ENCODE results near the gene FGF9. TPM values are rescaled to one million over a fixed set of nuclear protein-coding genes. Genes with fewer than 3 reads are reported as not detected.

Gene FGF9
- total RNA-seq, 1 donor from 2014 or later: 0.39 TPM

- Mint-ChIP-seq H3K27ac (no peak overlapping the region), H3K4me1 (ENCODE audit: low read depth) (no peaks in the 10 kb centered on the region), H3K36me3 (ENCODE audit: low read depth) (no peaks in the 10 kb centered on the region), H3K27me3 (ENCODE audit: low read depth) (no peaks in the 10 kb centered on the region), H3K4me3 (ENCODE audit: low read depth) (no peak overlapping the region), H3K9me3 (no peaks in the 10 kb centered on the region)
- DNase-seq (ENCODE audit: low spot score): no peak
- intact Hi-C loops (cut with micrococcal nuclease): no loop called here
These were observed 65.0 kb downstream of the FGF9 start for GRCh38 chr13:21735701-21736401.

DNA sequence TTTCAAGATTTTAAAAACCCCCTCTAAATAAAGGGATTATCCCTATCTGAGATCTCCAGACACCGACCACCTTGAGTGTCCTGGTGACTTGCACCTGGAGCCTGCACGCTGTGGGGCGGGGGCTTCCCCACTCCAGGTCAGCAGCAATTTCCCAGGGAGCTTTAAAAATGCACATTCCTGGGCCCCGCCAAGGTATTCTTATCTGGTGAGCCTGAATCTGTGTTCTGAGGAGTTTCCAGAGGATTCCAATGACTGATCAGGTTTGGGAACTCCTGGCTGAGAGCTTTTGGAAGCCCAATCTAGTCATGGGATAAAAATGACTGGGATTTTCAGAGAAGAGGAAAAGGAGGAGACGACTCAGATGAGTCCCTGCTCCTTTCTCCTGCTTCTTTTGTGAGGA is 66.1 kb downstream of the FGF9 start:
- Mint-ChIP-seq H3K27me3 (ENCODE audit: low read depth) (no peaks in the 10 kb centered on the region), H3K27ac (no peak overlapping the region), H3K36me3 (ENCODE audit: low read depth) (no peaks in the 10 kb centered on the region), H3K4me3 (ENCODE audit: low read depth) (no peak overlapping the region), H3K4me1 (ENCODE audit: low read depth) (no peaks in the 10 kb centered on the region), H3K9me3 (no peaks in the 10 kb centered on the region)
- intact Hi-C loops (cut with micrococcal nuclease): no loop called here
- no peak for DNase-seq (ENCODE audit: low spot score)

DNA sequence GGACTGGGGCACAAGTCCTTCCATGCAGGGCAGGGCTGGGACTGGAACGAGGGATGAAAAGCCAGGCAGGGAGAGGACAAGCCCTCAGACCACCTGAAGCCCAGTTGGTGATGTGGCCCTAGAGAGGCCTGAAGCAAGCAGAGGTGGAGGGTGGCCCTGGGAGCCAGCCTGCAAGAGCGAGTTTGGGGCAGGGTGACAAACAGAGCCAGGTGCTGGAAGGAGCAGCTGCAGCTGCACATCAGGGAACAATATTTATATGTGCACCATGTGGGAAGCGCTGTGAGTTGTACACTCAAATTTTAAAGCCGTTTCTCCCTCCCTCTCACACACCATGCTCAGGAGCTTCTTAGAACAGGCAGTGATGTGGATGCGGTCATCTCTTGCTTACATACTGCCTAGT is 67.8 kb downstream of the FGF9 start:
- Mint-ChIP-seq H3K27ac (no peak overlapping the region), H3K9me3 (no peaks in the 10 kb centered on the region), H3K36me3 (ENCODE audit: low read depth) (no peaks in the 10 kb centered on the region), H3K4me1 (ENCODE audit: low read depth) (no peaks in the 10 kb centered on the region), H3K4me3 (ENCODE audit: low read depth) (no peak overlapping the region), H3K27me3 (ENCODE audit: low read depth) (no peaks in the 10 kb centered on the region)
- no peak for DNase-seq (ENCODE audit: low spot score)
- intact Hi-C loops (cut with micrococcal nuclease): no loop called here

DNA sequence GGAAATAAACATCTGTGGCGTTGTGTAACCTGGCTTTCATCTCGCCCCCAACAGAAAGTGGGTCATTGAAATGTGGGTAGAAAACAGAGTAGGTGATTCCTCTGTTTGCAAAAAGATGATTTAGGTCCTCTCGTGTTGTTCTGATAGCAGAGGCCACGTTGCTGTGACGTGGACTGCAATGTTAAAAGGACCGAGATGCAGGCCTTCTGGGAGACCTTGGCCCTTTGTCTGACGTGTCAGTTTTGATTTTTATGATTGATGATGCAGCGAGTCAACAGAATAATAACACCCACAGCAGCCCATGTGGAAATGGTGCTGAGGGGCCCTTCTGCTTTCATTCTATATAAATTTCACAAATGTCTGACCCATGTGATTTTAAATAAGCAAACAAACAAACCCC is 68.9 kb downstream of the FGF9 start:
- H3K9me3 Mint-ChIP-seq: no peaks in the 10 kb centered on the region
- H3K27me3 Mint-ChIP-seq (ENCODE audit: low read depth): no peaks in the 10 kb centered on the region
- intact Hi-C loops (cut with micrococcal nuclease): no loop called here
- DNase-seq (ENCODE audit: low spot score): no peak
- H3K36me3 Mint-ChIP-seq (ENCODE audit: low read depth): no peaks in the 10 kb centered on the region
- no peak overlapping the region for H3K27ac Mint-ChIP-seq
- H3K4me1 Mint-ChIP-seq (ENCODE audit: low read depth): no peaks in the 10 kb centered on the region
- H3K4me3 Mint-ChIP-seq (ENCODE audit: low read depth): no peak overlapping the region

DNA sequence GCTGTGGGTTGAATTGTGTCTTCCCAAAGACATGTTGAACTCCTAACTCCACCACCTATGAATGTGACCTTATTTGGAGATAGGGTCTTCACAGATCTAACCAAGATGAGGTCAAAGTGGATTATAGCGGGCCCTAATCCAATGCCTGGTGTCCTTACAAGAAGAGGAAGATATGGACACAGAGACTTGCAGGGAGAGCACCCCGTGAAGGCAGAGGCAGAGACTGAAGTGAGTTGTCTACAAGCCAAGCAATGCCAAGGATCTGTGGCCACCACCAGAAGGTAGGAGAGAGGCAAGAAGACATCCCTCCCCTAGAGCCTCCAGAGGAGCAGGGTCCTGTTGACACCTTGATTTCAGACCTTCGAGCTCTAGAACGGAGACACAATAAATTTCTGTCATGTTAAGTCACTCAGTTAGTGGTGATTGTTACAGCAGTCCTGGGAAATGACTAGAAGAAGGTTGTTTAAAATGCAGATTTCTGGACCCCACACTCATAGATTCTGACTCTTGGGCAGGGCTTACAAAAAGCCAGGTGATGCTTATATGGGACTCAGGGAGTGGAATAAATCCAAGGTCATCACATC is 70.6 kb downstream of the FGF9 start:
- intact Hi-C loops (cut with micrococcal nuclease): no loop called here
- no peak for DNase-seq (ENCODE audit: low spot score)
- Mint-ChIP-seq H3K27ac (no peak overlapping the region), H3K4me1 (ENCODE audit: low read depth) (no peaks in the 10 kb centered on the region), H3K9me3 (no peaks in the 10 kb centered on the region), H3K4me3 (ENCODE audit: low read depth) (no peak overlapping the region), H3K27me3 (ENCODE audit: low read depth) (no peaks in the 10 kb centered on the region), H3K36me3 (ENCODE audit: low read depth) (no peaks in the 10 kb centered on the region)

- intact Hi-C loops (cut with micrococcal nuclease): no loop called here
These were observed 71.2 kb downstream of the FGF9 start for GRCh38 chr13:21742096-21742495.

GRCh38 chr13:21744149-21744548 is 73.3 kb downstream of the FGF9 start:
- DNase-seq (ENCODE audit: low spot score): no peak
- no peaks in the 10 kb centered on the region for H3K4me1 Mint-ChIP-seq (ENCODE audit: low read depth)
- H3K9me3 Mint-ChIP-seq: no peaks in the 10 kb centered on the region
- intact Hi-C loops (cut with micrococcal nuclease): no loop called here
- no peaks in the 10 kb centered on the region for H3K36me3 Mint-ChIP-seq (ENCODE audit: low read depth)
- H3K27me3 Mint-ChIP-seq (ENCODE audit: low read depth): no peaks in the 10 kb centered on the region
- H3K4me3 Mint-ChIP-seq (ENCODE audit: low read depth): no peak overlapping the region
- no peak overlapping the region for H3K27ac Mint-ChIP-seq

More at GRCh38 chr13:21742096-21742495, 71.2 kb downstream of the FGF9 start:
- no peaks in the 10 kb centered on the region for H3K36me3 Mint-ChIP-seq (ENCODE audit: low read depth)
- no peaks in the 10 kb centered on the region for H3K27me3 Mint-ChIP-seq (ENCODE audit: low read depth)
- H3K4me3 Mint-ChIP-seq (ENCODE audit: low read depth): no peak overlapping the region
- no peak for DNase-seq (ENCODE audit: low spot score)
- H3K27ac Mint-ChIP-seq: no peak overlapping the region
- no peaks in the 10 kb centered on the region for H3K4me1 Mint-ChIP-seq (ENCODE audit: low read depth)
- no peaks in the 10 kb centered on the region for H3K9me3 Mint-ChIP-seq

GRCh38 chr13:21745307-21745706 is 74.4 kb downstream of the FGF9 start:
- H3K4me1 Mint-ChIP-seq (ENCODE audit: low read depth): no peaks in the 10 kb centered on the region
- H3K27me3 Mint-ChIP-seq (ENCODE audit: low read depth): no peaks in the 10 kb centered on the region
- DNase-seq (ENCODE audit: low spot score): no peak
- H3K9me3 Mint-ChIP-seq: no peaks in the 10 kb centered on the region
- H3K4me3 Mint-ChIP-seq (ENCODE audit: low read depth): no peak overlapping the region
- H3K27ac Mint-ChIP-seq: no peak overlapping the region
- intact Hi-C loops (cut with micrococcal nuclease): no loop called here
- H3K36me3 Mint-ChIP-seq (ENCODE audit: low read depth): no peaks in the 10 kb centered on the region

- no peaks in the 10 kb centered on the region for H3K4me1 Mint-ChIP-seq (ENCODE audit: low read depth)
- H3K27ac Mint-ChIP-seq: no peak overlapping the region
- no peaks in the 10 kb centered on the region for H3K9me3 Mint-ChIP-seq
- H3K36me3 Mint-ChIP-seq (ENCODE audit: low read depth): no peaks in the 10 kb centered on the region
- H3K4me3 Mint-ChIP-seq (ENCODE audit: low read depth): no peak overlapping the region
- DNase-seq (ENCODE audit: low spot score): no peak
- no peaks in the 10 kb centered on the region for H3K27me3 Mint-ChIP-seq (ENCODE audit: low read depth)
- intact Hi-C loops (cut with micrococcal nuclease): no loop called here
These were observed 76.6 kb downstream of the FGF9 start for GRCh38 chr13:21747456-21747855.

DNA sequence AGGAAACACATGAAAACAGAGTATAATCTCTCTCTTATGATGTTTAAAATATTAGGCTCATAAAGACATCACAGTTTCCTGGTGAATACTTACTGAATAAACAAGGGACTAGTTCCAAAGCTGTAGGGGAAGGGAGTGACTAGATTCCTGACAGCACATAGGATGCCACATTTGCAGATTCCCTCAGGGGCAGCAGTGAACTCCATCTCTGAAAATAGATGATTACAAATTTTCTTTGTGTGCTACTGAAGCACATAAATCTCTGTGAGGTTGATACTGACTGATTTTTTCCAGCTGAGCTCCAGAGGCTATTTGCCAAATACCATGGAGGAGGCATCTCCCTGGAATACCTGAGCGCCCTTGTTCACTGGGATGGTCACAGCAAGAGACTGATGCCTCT is 77.3 kb downstream of the FGF9 start:
- intact Hi-C loops (cut with micrococcal nuclease): no loop called here
- no peaks in the 10 kb centered on the region for H3K4me1 Mint-ChIP-seq (ENCODE audit: low read depth)
- no peak overlapping the region for H3K4me3 Mint-ChIP-seq (ENCODE audit: low read depth)
- no peak for DNase-seq (ENCODE audit: low spot score)
- no peaks in the 10 kb centered on the region for H3K9me3 Mint-ChIP-seq
- H3K27me3 Mint-ChIP-seq (ENCODE audit: low read depth): no peaks in the 10 kb centered on the region
- no peak overlapping the region for H3K27ac Mint-ChIP-seq
- H3K36me3 Mint-ChIP-seq (ENCODE audit: low read depth): no peaks in the 10 kb centered on the region

GRCh38 chr13:21749410-21749809 is 78.5 kb downstream of the FGF9 start:
- Mint-ChIP-seq H3K9me3 (no peaks in the 10 kb centered on the region), H3K4me1 (ENCODE audit: low read depth) (no peaks in the 10 kb centered on the region), H3K4me3 (ENCODE audit: low read depth) (no peak overlapping the region), H3K27me3 (ENCODE audit: low read depth) (no peaks in the 10 kb centered on the region), H3K36me3 (ENCODE audit: low read depth) (no peaks in the 10 kb centered on the region), H3K27ac (no peak overlapping the region)
- DNase-seq (ENCODE audit: low spot score): no peak
- intact Hi-C loops (cut with micrococcal nuclease): no loop called here

GRCh38 chr13:21752501-21752900 is 81.6 kb downstream of the FGF9 start:
- Mint-ChIP-seq H3K27ac (no peak overlapping the region), H3K27me3 (ENCODE audit: low read depth) (no peaks in the 10 kb centered on the region), H3K4me1 (ENCODE audit: low read depth) (no peaks in the 10 kb centered on the region), H3K4me3 (ENCODE audit: low read depth) (no peak overlapping the region), H3K9me3 (no peaks in the 10 kb centered on the region), H3K36me3 (ENCODE audit: low read depth) (no peaks in the 10 kb centered on the region)
- no peak for DNase-seq (ENCODE audit: low spot score)
- intact Hi-C loops (cut with micrococcal nuclease): no loop called here

GRCh38 chr13:21753117-21753729 is 82.3 kb downstream of the FGF9 start:
- DNase-seq (ENCODE audit: low spot score): no peak
- intact Hi-C loops (cut with micrococcal nuclease): no loop called here
- no peaks in the 10 kb centered on the region for H3K9me3 Mint-ChIP-seq
- no peak overlapping the region for H3K4me3 Mint-ChIP-seq (ENCODE audit: low read depth)
- H3K27ac Mint-ChIP-seq: no peak overlapping the region
- no peaks in the 10 kb centered on the region for H3K4me1 Mint-ChIP-seq (ENCODE audit: low read depth)
- H3K27me3 Mint-ChIP-seq (ENCODE audit: low read depth): no peaks in the 10 kb centered on the region
- H3K36me3 Mint-ChIP-seq (ENCODE audit: low read depth): no peaks in the 10 kb centered on the region
